ENCODE measurements around the gene MRPS18C.

MRPS18C gene

GRCh38 chr4:83436680-83437079 lies 19.2 kb upstream of the MRPS18C start:
- H3K27ac ChIP-seq (ENCODE audit: low read length) = no peak overlapping the region
- H2AFZ ChIP-seq (ENCODE audit: low read length) = no peak overlapping the region
- H3K9ac ChIP-seq (ENCODE audit: low read length) = no peak overlapping the region
- no peaks in the 10 kb centered on the region; the same call in 1 of the 2 replicates for H3K36me3 ChIP-seq (replicated peaks; ENCODE audit: insufficient read depth, low read length)
- no peaks in the 10 kb centered on the region for H3K79me2 ChIP-seq (ENCODE audit: low read length)
- H3K27me3 ChIP-seq (replicated peaks; ENCODE audit: insufficient read depth, low read length) = no peaks in the 10 kb centered on the region
- H3K9me3 ChIP-seq (replicated peaks; ENCODE audit: insufficient read depth, low read length) = no peaks in the 10 kb centered on the region
- no peaks in the 10 kb centered on the region for H3K9me2 ChIP-seq (replicated peaks; ENCODE audit: insufficient read depth, low read length)
- H3K4me3 ChIP-seq (ENCODE audit: low read length) = no peak overlapping the region
- DNase-seq = no peak
- no peak for TF ChIP-seq CTCF (IDR thresholded peaks at IDR 0.05; ENCODE audit: low read length)
- no peak overlapping the region for H3K4me2 ChIP-seq (ENCODE audit: low read depth, low read length)
- no peaks in the 10 kb centered on the region for H3K4me1 ChIP-seq (ENCODE audit: low read length)
- no peaks in the 10 kb centered on the region for H4K20me1 ChIP-seq (ENCODE audit: insufficient read depth, low read length)
- H3F3A ChIP-seq (ENCODE audit: insufficient read depth, low read length) = no peaks in the 10 kb centered on the region

GRCh38 chr4:83438719-83439118 lies 17.1 kb upstream of the MRPS18C start:
- Histone ChIP-seq H4K20me1 (ENCODE audit: insufficient read depth, low read length) (no peaks in the 10 kb centered on the region), H3K79me2 (ENCODE audit: low read length) (no peaks in the 10 kb centered on the region), H3K27me3 (replicated peaks; ENCODE audit: insufficient read depth, low read length) (no peaks in the 10 kb centered on the region), H3K36me3 (replicated peaks; ENCODE audit: insufficient read depth, low read length) (0 out of 2 replicates have a peak, but pooled peaks cover 3% of the 10 kb centered on the region), H3K27ac (ENCODE audit: low read length) (no peak overlapping the region), H3K9me3 (replicated peaks; ENCODE audit: insufficient read depth, low read length) (no peaks in the 10 kb centered on the region), H3K9ac (ENCODE audit: low read length) (no peak overlapping the region), H3F3A (ENCODE audit: insufficient read depth, low read length) (no peaks in the 10 kb centered on the region), H3K4me1 (ENCODE audit: low read length) (no peaks in the 10 kb centered on the region), H2AFZ (ENCODE audit: low read length) (no peak overlapping the region), H3K4me2 (ENCODE audit: low read depth, low read length) (no peak overlapping the region), H3K9me2 (replicated peaks; ENCODE audit: insufficient read depth, low read length) (no peaks in the 10 kb centered on the region), H3K4me3 (ENCODE audit: low read length) (no peak overlapping the region)
- TF ChIP-seq EZH2 (optimal IDR thresholded peaks at IDR 0.05; ENCODE audit: low read depth, low read length) = no peak
- no peak for TF ChIP-seq EZH2phosphoT487 (IDR thresholded peaks at IDR 0.05; ENCODE audit: low read length)
- no peak for TF ChIP-seq CTCF (IDR thresholded peaks at IDR 0.05; ENCODE audit: low read length)
- DNase-seq = no peak

GRCh38 chr4:83440148-83440814 lies 15.6 kb upstream of the MRPS18C start:
- Histone ChIP-seq H3K79me2 (ENCODE audit: low read length) (no peaks in the 10 kb centered on the region), H3K9me3 (replicated peaks; ENCODE audit: insufficient read depth, low read length) (no peaks in the 10 kb centered on the region), H3K9me2 (replicated peaks; ENCODE audit: insufficient read depth, low read length) (no peaks in the 10 kb centered on the region), H2AFZ (ENCODE audit: low read length) (no peak overlapping the region), H4K20me1 (ENCODE audit: insufficient read depth, low read length) (no peaks in the 10 kb centered on the region), H3K27ac (ENCODE audit: low read length) (no peak overlapping the region), H3F3A (ENCODE audit: insufficient read depth, low read length) (no peaks in the 10 kb centered on the region), H3K9ac (ENCODE audit: low read length) (no peak overlapping the region), H3K4me3 (ENCODE audit: low read length) (no peak overlapping the region), H3K4me2 (ENCODE audit: low read depth, low read length) (no peak overlapping the region), H3K36me3 (replicated peaks; ENCODE audit: insufficient read depth, low read length) (0 out of 2 replicates have a peak, but pooled peaks cover 3% of the 10 kb centered on the region), H3K27me3 (replicated peaks; ENCODE audit: insufficient read depth, low read length) (no peaks in the 10 kb centered on the region), H3K4me1 (ENCODE audit: low read length) (no peaks in the 10 kb centered on the region)
- DNase-seq = no peak
- TF ChIP-seq EZH2 (optimal IDR thresholded peaks at IDR 0.05; ENCODE audit: low read depth, low read length) = no peak
- TF ChIP-seq CTCF (IDR thresholded peaks at IDR 0.05; ENCODE audit: low read length) = no peak
- no peak for TF ChIP-seq EZH2phosphoT487 (IDR thresholded peaks at IDR 0.05; ENCODE audit: low read length)

All from MM.1S (cell line).